SH-SY5Y (cell line): Measurements from ENCODE around the gene LRRC15.

Experiments used
- GATA2 ChIP-seq: IDR thresholded peaks from 2 replicates; pipeline ENCODE4 v1.6.1; 2011; ENCODE audit warnings: mild to moderate bottlenecking, low read depth, low read length
- GATA3 ChIP-seq: IDR thresholded peaks from 2 replicates; pipeline ENCODE4 v1.6.1; 2011; ENCODE audit warnings: low read depth, mild to moderate bottlenecking, low read length, moderate library complexity

DNA sequence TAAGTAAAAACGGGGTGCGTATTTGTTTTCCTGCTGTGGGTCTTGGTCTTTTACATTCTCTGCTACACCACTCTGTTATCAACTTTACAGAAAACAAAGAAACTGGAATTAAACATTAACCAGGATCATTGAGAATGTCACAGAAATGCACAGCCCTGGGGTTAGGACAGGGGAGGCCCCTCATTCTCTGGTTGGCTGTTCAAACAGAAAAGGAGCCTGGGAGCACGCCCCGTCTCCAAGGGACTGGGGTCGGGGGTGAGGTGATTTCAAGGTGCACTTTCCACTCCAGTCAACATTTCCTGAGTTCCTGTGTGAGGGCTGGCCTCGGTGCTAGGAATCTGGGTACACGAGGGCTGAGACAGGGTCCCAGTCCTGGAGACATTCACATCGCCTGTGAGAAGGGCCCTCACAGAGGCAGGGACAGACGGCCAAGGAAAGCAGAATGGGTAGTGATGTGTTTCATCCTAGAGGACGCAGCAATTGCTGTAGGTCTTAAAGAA lies 48.7 kb downstream of the LRRC15 start:
- TF ChIP-seq GATA3 (no peak), GATA2 (no peak)
